Measurements from ENCODE around the gene KIF12. TPM values are rescaled to one million over a fixed set of nuclear protein-coding genes. Genes with fewer than 3 reads are reported as not detected.
"Not testable (repeated sequence)": the region's sequence is repeated elsewhere in the genome, so short reads cannot be mapped to it uniquely, and the experiment has no call there.

The KIF12 gene
- total RNA-seq, 1 donor from 2014 or later = 0.22 TPM

DNA sequence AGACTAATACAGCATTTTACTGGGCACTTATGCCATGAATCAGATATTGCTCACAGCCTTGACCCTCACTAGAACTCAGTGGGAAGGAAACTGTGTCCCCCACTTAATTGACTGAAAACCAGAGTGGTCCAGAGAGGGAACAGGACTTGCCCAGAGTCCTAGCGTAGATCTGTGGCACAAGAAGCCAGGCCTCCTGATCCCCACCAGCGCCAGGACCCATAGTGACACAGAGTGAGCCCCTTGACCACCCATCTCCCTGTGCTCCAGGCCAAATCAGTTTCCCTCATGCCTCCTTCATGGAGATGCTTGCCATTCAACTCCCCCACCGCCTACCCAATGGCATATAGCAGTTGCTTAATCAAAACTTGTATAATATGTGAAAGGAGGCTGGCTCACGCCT is 8.3 kb downstream of the KIF12 start:
- DNase-seq (ENCODE audit: low spot score) (no peak), ATAC-seq (no peak)
- intact Hi-C loops (cut with DNase I) = loop anchor here (5.0 kb wide), 1 partner anchor 207 kb away; no protein-coding TSS in a partner anchor

DNA sequence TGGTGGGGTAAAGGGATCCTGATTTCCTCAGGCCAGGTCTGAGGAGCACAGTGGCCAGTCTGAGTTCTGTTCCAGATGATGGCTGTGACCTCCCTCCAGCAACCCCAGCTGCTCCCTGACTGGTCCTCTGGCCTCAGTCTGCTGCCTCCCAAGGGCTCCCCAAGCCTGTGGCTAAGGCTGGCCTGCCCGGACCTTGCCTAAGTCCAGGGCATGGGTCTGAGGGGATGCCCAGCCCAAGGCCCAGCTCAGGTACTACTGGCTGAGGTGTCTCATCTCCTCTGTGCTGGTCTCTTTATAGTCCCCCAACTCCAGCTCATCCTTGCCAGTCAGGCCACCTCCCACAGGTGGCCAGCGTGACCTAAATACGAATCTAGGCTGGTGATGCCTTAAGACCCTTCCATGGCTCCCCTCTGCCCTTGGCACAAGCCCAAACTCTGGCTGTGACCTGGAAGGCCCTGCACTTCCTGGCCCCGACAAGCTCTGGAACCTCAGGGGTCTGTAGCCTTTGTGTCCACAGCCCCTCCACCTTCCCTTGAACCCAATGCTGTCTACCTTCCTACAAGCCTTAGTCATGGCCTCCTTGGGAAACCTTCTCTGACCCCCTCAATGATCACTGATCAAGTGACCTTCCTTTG is 9.8 kb downstream of the KIF12 start:
- no peak for DNase-seq (ENCODE audit: low spot score)
- no peak for ATAC-seq
- intact Hi-C loops (cut with DNase I) = no loop called here

DNA sequence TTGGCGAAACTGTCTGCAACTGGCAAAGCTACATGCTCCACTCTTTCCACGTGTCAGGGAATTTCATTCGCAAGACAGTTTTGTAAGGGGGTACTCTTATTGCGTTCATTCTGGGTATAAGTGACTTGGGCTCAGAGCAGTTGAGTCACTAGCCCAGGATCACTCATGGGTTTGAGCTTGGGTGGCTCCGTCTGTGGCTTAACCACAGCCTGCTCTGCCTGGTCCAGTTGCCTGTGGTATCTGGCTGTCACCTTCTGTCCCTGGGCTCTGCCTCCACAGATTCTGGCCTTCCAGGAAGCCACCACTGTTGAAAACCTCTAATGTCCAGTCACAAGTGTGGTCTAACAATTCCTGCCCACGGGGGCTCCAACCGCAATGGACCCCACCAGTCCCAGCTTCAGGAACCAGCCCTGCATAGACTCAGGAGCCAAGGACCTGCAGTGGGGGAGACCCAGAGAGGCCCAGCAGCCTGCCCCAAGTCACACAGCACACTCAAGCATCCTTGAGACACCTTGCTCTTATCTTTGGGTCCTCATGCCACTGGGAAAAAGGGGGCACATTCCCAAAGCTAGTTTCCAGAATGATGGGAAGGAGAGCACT is 10.4 kb downstream of the KIF12 start:
- DNase-seq (ENCODE audit: low spot score) (no peak), ATAC-seq (no peak)
- intact Hi-C loops (cut with DNase I) = no loop called here

DNA sequence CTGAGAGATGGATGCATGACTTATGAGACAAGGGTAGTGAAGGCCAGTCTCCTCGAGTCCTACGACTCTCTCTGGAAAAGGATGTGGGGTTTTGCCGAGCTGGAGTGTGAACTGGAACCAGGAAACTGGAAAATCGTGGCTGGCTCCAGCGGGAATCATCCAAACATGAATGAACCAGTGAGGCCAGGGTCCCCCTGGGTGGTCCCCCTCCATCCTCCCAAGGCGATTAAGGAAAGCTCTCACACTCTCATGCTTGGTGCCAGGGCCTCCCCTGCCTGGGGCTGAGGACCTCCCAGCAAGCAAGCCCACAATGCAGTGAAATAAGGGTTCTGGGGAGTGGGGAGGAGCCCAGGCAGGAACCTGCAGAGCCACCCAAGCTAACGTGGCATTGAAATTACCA is 11.4 kb downstream of the KIF12 start:
- intact Hi-C loops (cut with DNase I) = no loop called here

DNA sequence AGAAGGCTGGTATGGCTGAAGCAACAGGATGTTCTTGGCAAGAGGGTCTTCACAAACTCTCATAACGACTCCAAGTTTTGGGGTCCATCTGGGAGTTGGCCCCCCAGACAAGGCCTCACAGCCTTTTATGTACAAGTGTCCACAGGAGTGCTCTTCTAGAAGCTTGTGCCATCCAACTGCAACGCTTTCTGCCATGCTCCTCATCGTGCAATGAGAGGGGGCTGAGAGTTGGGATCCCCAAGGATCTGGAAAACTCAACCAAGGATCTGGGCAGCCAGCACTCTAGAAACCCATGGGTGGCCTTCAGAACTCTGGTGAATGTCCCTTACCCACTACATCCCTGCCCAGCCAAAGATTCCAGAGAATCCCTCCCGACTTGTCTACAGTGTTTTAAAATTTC is 12.5 kb downstream of the KIF12 start:
- ATAC-seq = no peak
- intact Hi-C loops (cut with DNase I) = no loop called here

More for the DNA sequence above, 11.4 kb downstream of the KIF12 start:
- ATAC-seq = no peak
- DNase-seq (ENCODE audit: low spot score) = no peak

DNA sequence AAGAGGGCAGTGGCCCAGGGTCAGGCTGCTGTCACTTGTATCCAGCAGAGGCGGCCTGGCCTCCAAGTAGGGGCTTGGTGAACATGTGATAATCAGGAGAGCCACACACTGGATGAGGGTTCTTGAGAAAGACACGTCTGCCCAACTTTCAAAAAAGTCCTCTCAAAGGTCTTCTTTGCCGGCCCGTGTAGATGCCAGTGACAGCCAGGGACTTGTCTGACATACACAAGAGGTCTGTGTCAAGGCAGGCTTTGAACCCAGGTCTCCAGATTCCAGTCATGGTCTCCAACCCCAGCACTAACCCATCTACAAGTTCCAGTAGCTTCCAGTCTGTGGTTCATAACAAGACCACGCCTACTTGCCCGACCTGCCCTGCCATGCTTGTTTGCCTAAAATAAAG is 13.1 kb downstream of the KIF12 start:
- ATAC-seq (no peak), DNase-seq (ENCODE audit: low spot score) (no peak)

More for the DNA sequence above, 12.5 kb downstream of the KIF12 start:
- no peak for DNase-seq (ENCODE audit: low spot score)

DNA sequence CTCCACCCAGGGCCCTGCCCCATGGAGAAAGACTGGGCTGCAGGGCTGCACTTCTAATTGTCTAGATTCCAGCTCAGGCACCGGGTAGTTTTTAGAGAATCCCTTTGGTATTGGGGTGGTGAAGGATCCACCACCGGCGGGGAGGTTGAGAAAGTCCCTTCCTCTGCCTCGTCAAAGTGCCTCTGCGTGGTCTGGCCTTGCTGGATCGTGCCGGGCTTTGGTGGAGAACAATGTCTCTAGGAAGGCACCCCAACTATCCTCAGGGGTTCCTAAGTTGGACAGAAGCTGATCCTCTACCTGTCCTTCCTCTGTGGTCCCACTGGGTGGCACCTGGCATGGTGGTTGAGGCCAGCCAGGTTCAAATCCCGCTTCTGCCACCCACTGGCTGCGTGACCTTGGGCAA is 13.7 kb downstream of the KIF12 start:
- intact Hi-C loops (cut with DNase I) = no loop called here
- ATAC-seq (no peak), DNase-seq (ENCODE audit: low spot score) (no peak)

More for the DNA sequence above, 13.1 kb downstream of the KIF12 start:
- intact Hi-C loops (cut with DNase I) = no loop called here

DNA sequence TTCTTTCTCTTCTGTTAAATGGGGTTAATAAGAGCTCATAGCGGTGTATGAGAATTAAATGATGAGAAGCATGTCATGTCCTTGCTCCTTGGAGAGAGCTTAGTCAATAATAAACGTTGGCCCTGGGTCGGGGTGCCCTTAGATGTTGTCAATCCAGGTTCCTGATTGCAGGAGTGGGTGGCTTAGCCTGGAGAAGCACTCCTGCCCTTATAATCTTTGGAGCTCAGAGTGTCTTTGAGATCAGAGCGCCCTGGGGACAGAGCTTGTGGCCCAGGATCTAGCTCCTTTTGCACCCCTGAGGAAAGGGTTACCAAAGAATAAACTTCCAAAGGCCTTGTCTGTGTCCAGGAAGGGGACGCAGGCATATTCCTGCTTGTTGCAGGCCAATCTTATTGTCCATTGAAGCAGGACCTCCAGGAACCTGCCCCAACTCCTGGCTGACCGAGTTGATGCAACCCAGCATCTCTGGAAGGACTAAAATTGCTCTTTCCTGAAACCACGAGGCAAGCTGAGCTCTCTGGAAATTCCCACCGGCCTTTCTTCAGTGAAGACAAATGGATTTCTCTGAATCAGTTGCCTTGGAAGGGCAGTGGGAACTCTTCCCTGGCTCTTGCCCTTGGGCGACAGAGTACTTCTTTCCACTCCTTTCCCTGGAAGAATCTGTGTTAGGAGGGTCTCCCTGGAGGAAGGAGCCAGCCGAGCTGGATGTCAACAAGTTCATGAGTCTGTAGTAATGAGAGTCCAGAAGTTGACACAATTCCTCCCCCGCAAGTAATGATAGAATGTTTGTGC is 14.6 kb downstream of the KIF12 start:
- no peak for DNase-seq (ENCODE audit: low spot score)
- peak; percentile 69 for ATAC-seq
- intact Hi-C loops (cut with DNase I) = no loop called here

DNA sequence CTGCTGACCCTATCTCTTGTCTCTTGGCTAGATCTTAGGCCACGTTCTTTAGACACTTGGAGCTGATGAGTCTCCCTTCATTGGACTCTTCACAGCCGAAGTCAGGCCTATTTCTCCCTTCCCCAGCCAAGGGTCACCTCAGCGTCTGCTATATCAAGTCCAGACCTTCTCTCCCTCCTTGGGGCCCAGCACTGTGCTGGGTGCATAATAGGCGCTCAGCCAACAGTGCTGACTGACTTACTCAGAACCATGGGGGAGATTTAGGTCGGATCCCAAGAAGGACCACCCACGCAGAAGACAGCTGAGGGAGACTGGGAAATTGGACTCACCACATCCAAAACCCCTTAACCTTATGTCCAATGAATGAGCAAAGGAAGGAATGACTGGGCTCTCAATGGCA is 15.4 kb downstream of the KIF12 start:
- intact Hi-C loops (cut with DNase I) = no loop called here
- DNase-seq (ENCODE audit: low spot score) = no peak
- no peak for ATAC-seq

DNA sequence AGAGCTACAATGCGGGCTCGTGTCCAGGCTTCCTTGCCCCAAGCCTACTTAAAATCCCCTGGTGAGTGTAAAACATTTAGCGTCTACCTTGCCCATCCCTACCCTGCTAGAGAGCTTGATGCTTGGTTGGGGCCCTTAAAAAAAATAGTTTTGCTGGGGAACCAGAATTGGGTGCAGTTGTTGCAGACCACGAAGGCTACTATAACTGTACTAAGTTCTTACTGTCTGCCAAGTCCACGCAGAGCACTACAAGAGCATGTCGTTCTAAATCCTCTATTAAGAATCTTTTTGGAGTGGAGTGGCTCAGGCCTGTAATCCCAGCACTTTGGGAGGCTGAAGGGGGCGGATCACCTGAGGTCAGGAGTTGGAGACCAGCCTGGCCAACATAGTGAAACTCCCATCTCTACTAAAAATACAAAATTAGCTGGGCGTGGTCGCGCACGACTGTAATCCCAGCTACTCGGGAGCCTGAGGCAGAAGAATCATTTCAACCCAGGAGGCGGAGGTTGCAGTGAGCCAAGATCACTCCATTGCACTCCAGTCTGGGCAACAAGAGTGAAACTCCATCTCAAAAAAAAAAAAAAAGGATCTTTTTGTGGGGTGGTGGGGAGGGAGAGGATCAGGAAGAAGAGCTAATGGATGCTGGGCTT is 16.2 kb downstream of the KIF12 start:
- ATAC-seq = peak; percentile 48
- intact Hi-C loops (cut with DNase I); DNase-seq (ENCODE audit: low spot score): not testable (repeated sequence)

DNA sequence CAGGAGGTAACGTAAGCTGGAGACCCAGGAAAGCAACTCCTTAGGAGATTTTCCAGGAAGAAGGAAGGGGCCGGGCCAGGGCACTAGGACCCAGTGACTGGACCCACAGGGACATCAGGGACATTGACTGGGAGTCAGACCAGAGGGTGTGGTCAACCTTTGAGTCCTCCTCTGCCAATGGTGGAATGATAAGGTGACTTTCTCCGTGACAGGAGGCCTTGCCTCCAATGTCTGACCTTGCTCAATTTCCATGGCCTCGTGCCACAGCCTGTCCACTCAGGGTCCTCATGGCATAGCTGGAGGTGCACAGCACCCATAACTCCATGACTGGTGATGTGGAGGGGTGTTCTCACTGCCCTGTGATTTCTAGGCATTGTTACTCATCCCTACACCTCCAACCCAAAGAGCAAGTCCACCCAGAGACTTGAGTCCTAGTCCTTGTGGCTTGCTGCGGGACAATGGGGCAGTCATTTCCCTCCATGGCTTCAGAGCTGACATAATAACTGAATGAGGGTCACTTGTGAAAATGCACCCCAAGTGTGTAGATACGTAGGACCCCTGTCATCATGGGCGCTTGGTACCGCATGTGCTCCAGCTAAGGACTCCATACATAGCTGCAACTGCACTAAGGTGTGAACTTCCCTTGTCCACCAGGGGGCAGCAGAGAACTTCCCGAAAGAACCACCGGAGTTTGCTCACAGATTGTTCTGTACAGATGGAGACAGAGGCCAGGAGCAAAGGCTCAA is 16.9 kb downstream of the KIF12 start:
- intact Hi-C loops (cut with DNase I) = no loop called here
- DNase-seq (ENCODE audit: low spot score) = peak; percentile 94
- peak; percentile 88 for ATAC-seq

DNA sequence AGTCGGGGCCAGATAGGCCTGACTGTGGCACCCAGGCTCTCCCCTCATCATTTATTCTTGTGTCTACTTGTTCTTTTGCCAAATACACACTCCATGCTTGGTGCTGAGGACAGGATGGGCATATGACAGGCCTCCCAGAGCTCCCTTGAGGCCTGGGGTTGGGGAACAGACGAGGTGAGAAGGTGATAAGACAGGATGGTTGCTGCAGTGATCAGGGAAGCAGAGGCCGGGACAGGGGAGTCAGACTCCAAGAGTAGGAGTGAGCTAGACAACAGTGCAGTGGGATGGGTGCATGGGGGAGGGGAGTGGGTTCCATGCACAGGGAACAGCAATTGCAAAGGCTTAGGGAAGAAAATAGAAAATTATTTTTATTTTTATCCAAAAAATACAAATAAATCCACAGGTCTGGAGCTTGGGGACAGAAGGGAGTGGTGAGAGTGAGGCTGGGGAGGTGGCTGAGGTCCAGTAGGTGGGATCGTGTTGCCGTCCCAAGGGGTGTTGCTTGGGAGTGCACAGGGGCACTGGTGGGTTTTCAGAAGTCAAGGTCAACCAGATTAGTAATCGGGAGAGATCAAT is 17.6 kb downstream of the KIF12 start:
- no peak for ATAC-seq
- intact Hi-C loops (cut with DNase I) = no loop called here
- DNase-seq (ENCODE audit: low spot score) = no peak

DNA sequence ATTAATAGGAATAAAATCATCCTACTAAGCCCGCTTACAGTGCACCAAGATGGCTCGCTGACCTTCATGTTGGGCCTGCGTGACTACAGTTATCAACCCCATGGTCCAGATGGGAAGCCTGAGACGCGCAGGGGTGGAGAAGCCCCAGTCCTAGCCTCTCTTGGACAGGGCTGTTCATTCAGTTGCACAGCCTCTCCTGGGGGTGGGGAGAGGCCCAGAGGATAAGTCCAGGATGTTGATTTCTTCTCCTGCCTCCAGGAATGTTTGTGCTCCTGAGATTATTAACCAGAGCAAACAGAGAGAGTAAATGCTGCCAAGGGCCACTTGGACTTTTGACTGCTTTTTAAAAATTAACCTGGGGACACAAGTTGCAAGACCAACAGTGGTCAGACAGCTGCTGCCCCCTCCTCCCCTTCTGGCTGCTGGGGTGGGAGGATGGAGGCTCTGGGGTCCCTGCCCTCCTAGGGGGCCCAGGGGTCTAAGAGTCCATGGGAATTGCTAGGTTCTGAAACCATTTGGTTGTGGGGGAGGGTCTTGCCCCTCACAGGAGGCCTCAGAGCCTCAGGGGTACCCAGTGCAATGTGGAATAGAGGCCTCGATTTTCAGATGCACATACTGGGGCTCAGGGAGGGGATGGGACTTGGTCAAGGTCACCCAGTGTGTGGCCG is 18.2 kb downstream of the KIF12 start:
- peak; percentile 30 for DNase-seq (ENCODE audit: low spot score)
- ATAC-seq = no peak
- intact Hi-C loops (cut with DNase I) = no loop called here

DNA sequence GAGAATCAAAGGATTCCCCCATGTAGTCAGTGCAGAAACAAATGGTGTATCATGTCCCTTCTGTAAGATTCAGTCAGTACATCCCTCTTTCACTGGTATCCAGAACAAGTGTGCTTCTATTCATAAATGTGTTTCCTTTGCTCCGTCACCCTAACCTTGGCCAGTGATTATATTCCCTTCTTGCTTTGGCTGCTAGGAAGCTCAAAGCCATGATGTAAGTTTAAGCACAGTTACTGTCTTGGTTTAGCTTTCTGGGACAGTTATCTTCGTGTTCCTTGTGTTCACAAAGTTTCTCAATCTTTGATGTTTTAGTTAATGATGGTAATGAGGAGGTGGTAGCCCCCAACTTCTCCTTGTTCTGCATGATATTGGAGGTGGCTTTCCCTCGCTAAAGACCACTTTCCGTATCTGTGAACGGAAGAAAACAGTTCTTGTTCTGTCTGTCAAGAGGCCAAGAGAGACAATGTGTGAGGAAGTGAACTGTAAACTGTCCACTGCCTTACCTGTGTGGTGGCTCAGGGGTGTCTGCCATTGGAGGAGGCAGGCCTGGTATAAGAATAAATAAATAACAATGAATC is 18.8 kb downstream of the KIF12 start:
- DNase-seq (ENCODE audit: low spot score) (no peak), ATAC-seq (no peak)
- intact Hi-C loops (cut with DNase I) = no loop called here

DNA sequence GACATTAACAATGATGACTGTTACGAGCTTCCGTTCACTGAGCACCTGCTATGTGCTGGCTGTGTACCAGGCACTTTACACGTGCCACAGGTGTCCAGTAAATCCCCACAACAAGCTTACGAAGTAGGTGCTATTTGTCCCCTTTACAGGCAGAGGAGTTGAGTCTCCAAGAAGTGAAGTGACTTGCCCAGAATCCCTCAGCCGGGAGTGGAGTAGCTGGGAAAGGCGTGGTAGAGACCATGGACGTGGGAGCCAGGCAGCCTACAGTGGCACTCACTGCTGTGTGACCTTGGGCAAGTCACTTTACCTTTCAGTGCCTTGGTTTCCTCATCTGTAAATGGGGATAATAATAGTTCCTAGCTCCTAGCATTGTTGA is 20.3 kb downstream of the KIF12 start:
- DNase-seq (ENCODE audit: low spot score) = peak; percentile 41
- ATAC-seq = no peak
- intact Hi-C loops (cut with DNase I) = no loop called here

DNA sequence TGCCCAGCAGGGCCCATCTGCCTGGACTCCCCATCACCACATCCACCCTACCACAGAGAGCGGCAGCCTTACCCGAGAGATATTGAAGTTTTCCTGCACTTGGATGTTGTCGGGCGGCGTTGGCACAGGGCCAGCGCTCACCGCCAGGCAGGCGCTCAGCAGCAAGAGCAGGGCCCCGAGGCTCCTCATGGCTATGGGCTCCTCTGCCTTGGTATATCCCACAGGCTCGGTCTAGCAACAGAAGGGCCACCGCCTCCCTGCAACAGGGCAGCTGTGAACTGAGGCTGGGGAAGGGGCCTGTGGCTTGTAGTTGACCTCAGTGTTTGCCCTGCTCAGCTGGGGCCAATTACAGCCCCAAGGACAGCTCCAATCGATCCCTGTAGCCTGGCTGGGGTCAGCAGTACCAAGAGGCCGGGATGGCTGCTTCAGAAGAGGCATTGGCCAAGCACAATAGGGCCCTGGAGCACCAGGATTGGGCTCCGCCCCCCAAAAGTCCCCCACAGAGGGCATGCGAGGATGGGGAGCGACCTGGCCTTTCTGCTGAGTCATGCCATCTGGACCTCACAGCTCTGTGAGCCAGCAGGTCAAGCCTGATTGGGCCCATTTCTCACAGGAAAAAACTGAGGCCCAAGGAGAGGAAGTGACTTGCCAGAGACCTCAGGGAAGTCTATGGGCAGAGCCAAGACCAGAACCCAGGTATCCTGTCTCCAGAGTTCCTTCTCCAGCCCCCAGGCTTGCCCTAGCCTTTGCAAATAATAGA is 20.9 kb downstream of the KIF12 start, which contains the start of gene AMBP:
TSS of gene AMBP (minus strand) at position 280 of the 760 bp plus-strand sequence. CDS start at position 189, 91 bp downstream.
- no peak for ATAC-seq
- intact Hi-C loops (cut with DNase I) = no loop called here
- no peak for DNase-seq (ENCODE audit: low spot score)
